AG04449 (cell line): ENCODE measurements around the gene GPX3.

Experiments
- CTCF ChIA-PET: fragments of 350-600 bp; formaldehyde crosslinking; extraction: SDS; loops from one replicate; lab custom pipeline; 2021; ENCODE audit warnings: antibody characterized with exemption; lab: Yijun Ruan, JAX
- POLR2A ChIA-PET: fragments of 400-600, 350-600 bp; formaldehyde crosslinking; extraction: SDS; loops from one replicate; lab custom pipeline; 2020; ENCODE audit warnings: antibody characterized with exemption, inconsistent platforms; lab: Yijun Ruan, JAX
- DNase-seq: peaks from one replicate; pipeline ENCODE4 v3.0.0-alpha.2; 2010; ENCODE audit warnings: low read depth, low spot score
- H3K4me3 ChIP-seq: 2 replicates; pipeline ENCODE4 v1.5.1; 2011; ENCODE audit warnings: low read depth, mild to moderate bottlenecking, control low read depth, low read length
- CTCF ChIP-seq: IDR thresholded peaks from one replicate; pipeline ENCODE4 v1.5.1; 2011; ENCODE audit warnings: mild to moderate bottlenecking, moderate library complexity, low read length, control low read depth, inconsistent platforms; ENCODE audit not compliant: insufficient read depth; ENCODE audit errors: missing control alignments

The GPX3 gene

GRCh38 chr5:151077419-151077818 lies 57.0 kb downstream of the GPX3 start:
- ChIA-PET CTCF (interaction anchor here (0.9 kb wide), 1 partner anchor 38 kb away, joined by 4 read pairs; no protein-coding TSS in a partner anchor), POLR2A (no interaction called here)
- no peak overlapping the region for H3K4me3 ChIP-seq
- DNase-seq: no peak
- no peak for TF ChIP-seq CTCF

- ChIA-PET CTCF (interaction anchor here (0.9 to 1.3 kb wide), 3 partner anchors 27 to 38 kb away, joined by 3 to 4 read pairs (median 3); no protein-coding TSS in a partner anchor), POLR2A (no interaction called here)
- TF ChIP-seq CTCF: no peak
- no peak overlapping the region for H3K4me3 ChIP-seq
- DNase-seq: no peak
Measured at GRCh38 chr5:151077967-151078366, 57.6 kb downstream of the GPX3 start.
